ENCODE data around the gene ZNF277.
A peak's percentile ranks its signal among the peaks of the same experiment; 100 is the strongest.

The ZNF277 gene

DNA sequence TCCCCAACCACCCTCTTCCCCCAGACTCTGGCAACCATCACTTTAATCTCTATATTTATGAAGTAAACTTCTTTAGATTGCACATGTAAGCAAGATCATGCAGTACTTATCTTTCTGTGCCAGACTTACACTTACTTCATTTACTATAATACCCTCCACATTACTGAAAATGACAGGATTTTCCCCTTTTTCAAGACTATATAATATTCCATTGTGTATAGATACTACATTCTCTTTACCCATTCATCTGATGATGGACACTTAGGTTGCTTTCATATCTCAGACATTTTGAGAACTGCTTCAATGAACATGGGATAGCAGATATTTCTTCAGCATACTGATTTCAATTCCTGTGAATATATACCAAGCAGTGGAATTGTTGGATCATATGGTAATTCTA, 4.7 kb upstream of the ZNF277 start:
- Histone ChIP-seq H3K27me3 (ENCODE audit: control insufficient read depth, low read length) (peaks cover 44% of the 10 kb centered on the region), H3K4me2 (ENCODE audit: low read length) (no peak overlapping the region), H4K20me1 (ENCODE audit: control insufficient read depth, insufficient read depth, low read depth, low read length) (0 out of 2 replicates have a peak, but pooled peaks cover 5% of the 10 kb centered on the region), H3K27ac (ENCODE audit: low read depth, low read length) (no peak overlapping the region), H3K36me3 (ENCODE audit: control insufficient read depth, low read length) (peaks cover 2% of the 10 kb centered on the region; the same call in 1 of the 2 replicates), H3K9me3 (ENCODE audit: control insufficient read depth, insufficient read depth, low read length) (no peaks in the 10 kb centered on the region), H3F3A (ENCODE audit: control insufficient read depth, insufficient read depth) (no peaks in the 10 kb centered on the region), H3K4me3 (ENCODE audit: low read length) (no peak overlapping the region), H3K9me2 (replicated peaks; ENCODE audit: control insufficient read depth, low read length) (no peaks in the 10 kb centered on the region), H3K79me2 (ENCODE audit: control insufficient read depth, low read length) (peaks cover 2% of the 10 kb centered on the region), H3K4me1 (ENCODE audit: control insufficient read depth, low read length) (peaks cover 29% of the 10 kb centered on the region)
- TF ChIP-seq EZH2phosphoT487 (IDR thresholded peaks at IDR 0.05; ENCODE audit: borderline replicate concordance, low read length) (no peak), CTCF (IDR thresholded peaks at IDR 0.05; ENCODE audit: low read depth, low read length, poor library complexity, severe bottlenecking) (no peak)

- Histone ChIP-seq H3F3A (ENCODE audit: control insufficient read depth, insufficient read depth) (no peaks in the 10 kb centered on the region), H3K4me2 (ENCODE audit: low read length) (peak overlapping the region; percentile 44), H3K27ac (ENCODE audit: low read depth, low read length) (no peak overlapping the region), H4K20me1 (ENCODE audit: control insufficient read depth, insufficient read depth, low read depth, low read length) (0 out of 2 replicates have a peak, but pooled peaks cover 5% of the 10 kb centered on the region), H3K36me3 (ENCODE audit: control insufficient read depth, low read length) (peaks cover 3% of the 10 kb centered on the region; the same call in 1 of the 2 replicates), H3K4me3 (ENCODE audit: low read length) (no peak overlapping the region), H3K27me3 (ENCODE audit: control insufficient read depth, low read length) (peaks cover 44% of the 10 kb centered on the region), H3K79me2 (ENCODE audit: control insufficient read depth, low read length) (peaks cover 12% of the 10 kb centered on the region), H3K4me1 (ENCODE audit: control insufficient read depth, low read length) (peaks cover 34% of the 10 kb centered on the region), H3K9me2 (replicated peaks; ENCODE audit: control insufficient read depth, low read length) (no peaks in the 10 kb centered on the region), H3K9me3 (ENCODE audit: control insufficient read depth, insufficient read depth, low read length) (no peaks in the 10 kb centered on the region)
- TF ChIP-seq CTCF (IDR thresholded peaks at IDR 0.05; ENCODE audit: low read depth, low read length, poor library complexity, severe bottlenecking) (no peak), EZH2phosphoT487 (IDR thresholded peaks at IDR 0.05; ENCODE audit: borderline replicate concordance, low read length) (no peak)
Measured at GRCh38 chr7:112202816-112203215, 3.7 kb upstream of the ZNF277 start.

DNA sequence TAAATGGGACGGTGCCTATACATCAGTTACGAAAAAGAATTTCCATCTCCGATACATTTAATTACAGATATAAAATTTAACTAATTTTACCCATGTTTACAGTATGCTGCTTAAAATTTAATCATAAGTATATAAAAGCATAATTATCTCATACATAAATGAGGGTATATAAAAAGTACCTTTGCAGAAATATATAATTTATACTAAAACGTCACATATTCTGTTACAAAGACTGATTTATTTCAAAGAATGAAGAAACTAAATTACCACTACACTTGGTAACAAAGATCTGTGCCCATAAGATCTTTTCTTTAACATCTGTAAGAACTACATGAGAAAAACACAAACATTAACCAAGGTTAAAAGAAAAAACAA, 3.1 kb upstream of the ZNF277 start:
- H3K4me2 ChIP-seq (ENCODE audit: low read length): no peak overlapping the region
- TF ChIP-seq CTCF (IDR thresholded peaks at IDR 0.05; ENCODE audit: low read depth, low read length, poor library complexity, severe bottlenecking) (no peak), EZH2phosphoT487 (IDR thresholded peaks at IDR 0.05; ENCODE audit: borderline replicate concordance, low read length) (no peak)
- no peaks in the 10 kb centered on the region for H3F3A ChIP-seq (ENCODE audit: control insufficient read depth, insufficient read depth)
- peaks cover 44% of the 10 kb centered on the region for H3K27me3 ChIP-seq (ENCODE audit: control insufficient read depth, low read length)
- peaks cover 3% of the 10 kb centered on the region; the same call in 1 of the 2 replicates for H3K36me3 ChIP-seq (ENCODE audit: control insufficient read depth, low read length)
- H3K4me3 ChIP-seq (ENCODE audit: low read length): no peak overlapping the region
- 0 out of 2 replicates have a peak, but pooled peaks cover 5% of the 10 kb centered on the region for H4K20me1 ChIP-seq (ENCODE audit: control insufficient read depth, insufficient read depth, low read depth, low read length)
- no peak overlapping the region for H3K27ac ChIP-seq (ENCODE audit: low read depth, low read length)
- peaks cover 35% of the 10 kb centered on the region for H3K4me1 ChIP-seq (ENCODE audit: control insufficient read depth, low read length)
- H3K79me2 ChIP-seq (ENCODE audit: control insufficient read depth, low read length): peaks cover 16% of the 10 kb centered on the region
- H3K9me3 ChIP-seq (ENCODE audit: control insufficient read depth, insufficient read depth, low read length): no peaks in the 10 kb centered on the region
- no peaks in the 10 kb centered on the region for H3K9me2 ChIP-seq (replicated peaks; ENCODE audit: control insufficient read depth, low read length)

All from DOHH2 (cell line).